HCT116 (cell line): ENCODE results near the gene DNM3. TPM values are rescaled to one million over a fixed set of nuclear protein-coding genes. Genes with fewer than 3 reads are reported as not detected.

ENCODE experiments used
- ATAC-seq: fragments of 200-7000 bp; cut with Tn5 transposase; 2 replicates; pipeline ENCODE4 v1.9.1; 2020; ENCODE audit warnings: mild to moderate bottlenecking, moderate library complexity
- BruUV-seq: library from RNA; stranded (reverse); fragments of 400-500 nt; replicated peaks from 2 replicates; lab custom pipeline; 2021; lab: Mats Ljungman, UMichigan
- CTCF ChIA-PET: fragments of 300-600 bp; sonication (Branson Sonifier 250); formaldehyde crosslinking; loops from one replicate; lab custom pipeline; 2021; ENCODE audit warnings: antibody characterized with exemption; lab: Charles Lee
- POLR2A ChIA-PET: fragments of 300-600, 350-600 bp; sonication (Branson Sonifier 250); formaldehyde crosslinking; loops from one replicate; lab custom pipeline; 2021; ENCODE audit warnings: antibody characterized with exemption; lab: Charles Lee
- RAD21 ChIA-PET, 2 experiments: fragments of 300-600 bp; sonication (Branson Sonifier 250); formaldehyde crosslinking; loops; one replicate each; lab custom pipeline; 2023; ENCODE audit warnings: low total read pairs in 2 of 2; ENCODE audit not compliant: uncharacterized antibody in 2 of 2, unreplicated experiment in 2 of 2, low non-redundant PET in 1 of 2; lab: Charles Lee
- DNase-seq: peaks from one replicate; pipeline ENCODE4 v3.0.0-alpha.2; 2010; ENCODE audit warnings: low read depth, low spot score
- H2AFZ ChIP-seq: fragments of 200-600 bp; shearing (Covaris generic), sonication (generic); 2 replicates; pipeline ENCODE4 v1.6.1; 2017; ENCODE audit warnings: low read depth, mixed run types, mixed read lengths, antibody characterized with exemption, low read length; ENCODE audit not compliant: poor library complexity, severe bottlenecking
- H3K27ac ChIP-seq: 2 replicates; pipeline ENCODE4 v1.5.1; 2012; ENCODE audit warnings: low read depth, low read length
- H3K27me3 ChIP-seq: fragments of 200-600 bp; sonication (generic); 2 replicates; pipeline ENCODE4 v1.6.1; 2016; ENCODE audit warnings: mixed run types, low read length, mixed read lengths; ENCODE audit not compliant: insufficient read depth
- H3K36me3 ChIP-seq, 2 experiments: fragments of 200-500 bp in 1 of 2; fragments of 200-600 bp in 1 of 2; sonication (Bioruptor generic) in 1 of 2; sonication (generic) in 1 of 2; 2 replicates each; pipeline versions ENCODE4 v1.5.1 to v1.6.1; 2014 to 2016; ENCODE audit warnings: low read length in 2 of 2, inconsistent platforms in 1 of 2, mixed read lengths in 1 of 2, mixed run types in 1 of 2; ENCODE audit not compliant: insufficient read depth in 2 of 2, control insufficient read depth in 1 of 2
- H3K4me1 ChIP-seq, 2 experiments: fragments of 200-600 bp in 1 of 2; sonication (generic) in 1 of 2; 2 replicates each; pipeline versions ENCODE4 v1.5.1 to v1.6.1; 2012 to 2017; ENCODE audit warnings: low read length in 2 of 2, inconsistent platforms in 1 of 2, mild to moderate bottlenecking in 1 of 2, mixed read lengths in 1 of 2, mixed run types in 1 of 2, moderate library complexity in 1 of 2; ENCODE audit not compliant: insufficient read depth in 2 of 2, control insufficient read depth in 1 of 2
- H3K4me2 ChIP-seq: fragments of 200-600 bp; sonication (generic); 2 replicates; pipeline ENCODE4 v1.6.1; 2017; ENCODE audit warnings: mixed run types, low read length, mixed read lengths
- H3K4me3 ChIP-seq, 2 experiments: fragments of 200-600 bp in 1 of 2; sonication (generic) in 1 of 2; replicated peaks in 1 of 2; 2 replicates each; pipeline ENCODE4 v1.5.1; 2011 to 2016; ENCODE audit warnings: low read length in 2 of 2, control low read depth in 1 of 2, low read depth in 1 of 2, mild to moderate bottlenecking in 1 of 2, mixed read lengths in 1 of 2, mixed run types in 1 of 2
- H3K79me2 ChIP-seq: fragments of 200-600 bp; sonication (generic); 2 replicates; pipeline ENCODE4 v1.6.1; 2017; ENCODE audit warnings: mild to moderate bottlenecking, mixed run types, low read length, moderate library complexity, mixed read lengths; ENCODE audit not compliant: insufficient read depth
- H3K9ac ChIP-seq: fragments of 200-600 bp; sonication (generic); 2 replicates; pipeline ENCODE4 v1.6.1; 2016; ENCODE audit warnings: low read length, mixed read lengths
- H3K9me2 ChIP-seq: fragments of 200-600 bp; sonication (generic), shearing (Covaris generic); 2 replicates; pipeline ENCODE4 v1.6.1; 2017; ENCODE audit warnings: mixed run types, mild to moderate bottlenecking, moderate library complexity; ENCODE audit not compliant: insufficient read depth
- H3K9me3 ChIP-seq, 2 experiments: fragments of 200-500 bp in 1 of 2; fragments of 200-600 bp in 1 of 2; sonication (Bioruptor generic) in 1 of 2; sonication (generic) in 1 of 2; 2 replicates each; pipeline ENCODE4 v1.6.1; 2014 to 2017; ENCODE audit warnings: low read length in 2 of 2, mixed read lengths in 2 of 2, inconsistent platforms in 1 of 2, low read depth in 1 of 2, mild to moderate bottlenecking in 1 of 2, mixed run types in 1 of 2, moderate library complexity in 1 of 2; ENCODE audit not compliant: control insufficient read depth in 1 of 2, insufficient read depth in 1 of 2
- H4K20me1 ChIP-seq: fragments of 200-600 bp; sonication (generic), shearing (Covaris generic); 2 replicates; pipeline ENCODE4 v1.6.1; 2017; ENCODE audit warnings: mixed run types, mild to moderate bottlenecking, moderate library complexity; ENCODE audit not compliant: insufficient read depth
- CEBPB ChIP-seq: IDR thresholded peaks from 2 replicates; pipeline ENCODE4 v1.6.1; 2012; ENCODE audit warnings: low read depth
- ELF1 ChIP-seq: IDR thresholded peaks from 2 replicates; pipeline ENCODE4 v1.6.1; 2012; ENCODE audit warnings: low read depth, borderline replicate concordance
- EZH2 ChIP-seq: fragments of 200-600 bp; sonication (generic); IDR thresholded peaks from 2 replicates; pipeline ENCODE4 v1.6.1; 2017; ENCODE audit warnings: antibody characterized with exemption, mixed run types
- FOSL1 ChIP-seq: IDR thresholded peaks from 2 replicates; pipeline ENCODE4 v1.6.1; 2012; ENCODE audit warnings: low read depth
- POLR2A ChIP-seq: IDR thresholded peaks from 2 replicates; pipeline ENCODE4 v1.7.0; 2011; ENCODE audit warnings: borderline replicate concordance; ENCODE audit not compliant: insufficient read depth, insufficient read length; ENCODE audit errors: extremely low read depth
- POLR2AphosphoS5 ChIP-seq: IDR thresholded peaks from 2 replicates; pipeline ENCODE4 v1.6.1; 2011; ENCODE audit warnings: mild to moderate bottlenecking, low read depth, low read length, moderate library complexity
- SP1 ChIP-seq: IDR thresholded peaks from 2 replicates; pipeline ENCODE4 v1.6.1; 2012; ENCODE audit warnings: low read depth
- SRF ChIP-seq: IDR thresholded peaks from 2 replicates; pipeline ENCODE4 v1.6.1; 2012; ENCODE audit warnings: low read depth
- YY1 ChIP-seq: IDR thresholded peaks from 2 replicates; pipeline ENCODE4 v1.6.1; 2011; ENCODE audit warnings: low read length, low read depth, moderate library complexity, mild to moderate bottlenecking; ENCODE audit not compliant: insufficient replicate concordance; ENCODE audit errors: extremely low read depth
- ZNF274 ChIP-seq: fragments of 200-500 bp; sonication (Bioruptor generic); IDR thresholded peaks from 2 replicates; pipeline ENCODE4 v1.6.1; 2014; ENCODE audit warnings: mild to moderate bottlenecking, low read depth, low read length, inconsistent platforms
- intact Hi-C: fragments of 100-400 bp; cut with micrococcal nuclease; formaldehyde crosslinking; loops from 2 replicates; pipeline ENCODE4 v1.10.0; 2022
- total RNA-seq: library from RNA; stranded (reverse); gene quantifications from one replicate; pipeline ENCODE4 v1.2.1, GENCODE V29; 2021; ENCODE audit not compliant: unreplicated experiment

Gene DNM3
- total RNA-seq, 1 experiment from 2014 or later: 3.1 TPM

- no peaks in the 10 kb centered on the region for H3K79me2 ChIP-seq
- ChIA-PET POLR2A (no interaction called here), RAD21 (no interaction called here), CTCF (no interaction called here)
- no peaks in the 10 kb centered on the region for H4K20me1 ChIP-seq
- no peak overlapping the region for H3K9ac ChIP-seq
- no peaks in the 10 kb centered on the region for H3K27me3 ChIP-seq
- H3K4me2 ChIP-seq: no peak overlapping the region
- no peak overlapping the region for H3K4me3 ChIP-seq
- intact Hi-C loops: no loop called here
- H3K9me2 ChIP-seq: no peaks in the 10 kb centered on the region
- no peak overlapping the region for H3K27ac ChIP-seq
- no peaks in the 10 kb centered on the region for H3K4me1 ChIP-seq
- no TSS peak for BruUV-seq
- ATAC-seq: no peak
- no peaks in the 10 kb centered on the region for H3K9me3 ChIP-seq
- TF ChIP-seq CEBPB: no peak
- no peak for TF ChIP-seq SRF
- TF ChIP-seq POLR2A: no peak
- TF ChIP-seq POLR2AphosphoS5: no peak
- TF ChIP-seq EZH2: no peak
- TF ChIP-seq ELF1: no peak
- TF ChIP-seq SP1: no peak
- no peak for TF ChIP-seq YY1
- no peak for DNase-seq
- no peak overlapping the region for H2AFZ ChIP-seq
- no peaks in the 10 kb centered on the region for H3K36me3 ChIP-seq
Observed at GRCh38 chr1:172107316-172107975, 266.1 kb downstream of the DNM3 start.

GRCh38 chr1:172108161-172108893 lies 267.0 kb downstream of the DNM3 start:
- CTCF ChIA-PET: no interaction called here
- Histone ChIP-seq H3K4me2 (no peak overlapping the region), H3K4me1 (no peaks in the 10 kb centered on the region), H3K9me2 (no peaks in the 10 kb centered on the region), H3K9me3 (no peaks in the 10 kb centered on the region), H4K20me1 (no peaks in the 10 kb centered on the region)
- ATAC-seq: no peak
- no TSS peak for BruUV-seq
- intact Hi-C loops: no loop called here
- no peak for TF ChIP-seq FOSL1
- no peak for TF ChIP-seq ZNF274
- TF ChIP-seq, all 23 proteins: peak for 0
- no peak overlapping the region for H3K27ac ChIP-seq
- no peak overlapping the region for H3K9ac ChIP-seq
- POLR2A ChIA-PET: no interaction called here
- H2AFZ ChIP-seq: no peak overlapping the region
- H3K79me2 ChIP-seq: no peaks in the 10 kb centered on the region
- no peaks in the 10 kb centered on the region for H3K36me3 ChIP-seq
- RAD21 ChIA-PET: no interaction called here
- no peak for DNase-seq
- no peaks in the 10 kb centered on the region for H3K27me3 ChIP-seq
- no peak overlapping the region for H3K4me3 ChIP-seq
